K562 (cell line): Measurements from ENCODE around the gene TLE7. TPM values are rescaled to one million over a fixed set of nuclear protein-coding genes. Genes with fewer than 3 reads are reported as not detected.

ENCODE experiments used
- ATAC-seq: fragments of 200-7000 bp; cut with Tn5 transposase; 3 replicates; pipeline ENCODE4 v1.9.1; 2020; ENCODE audit warnings: moderate library complexity
- BruUV-seq: library from RNA; stranded (reverse); fragments of 400-500 nt; replicated peaks from 2 replicates; lab custom pipeline; 2021; lab: Mats Ljungman, UMichigan
- CTCF ChIA-PET: fragments of 300-600 bp; formaldehyde crosslinking; extraction: SDS; loops from one replicate; lab custom pipeline; 2021; ENCODE audit warnings: low intra/inter-chr PET ratio; lab: Yijun Ruan, JAX
- POLR2A ChIA-PET: fragments of 300-600, 350-650 bp; sonication (Branson Sonifier 250); formaldehyde crosslinking; extraction: SDS; loops from one replicate; lab custom pipeline; 2021; ENCODE audit warnings: antibody characterized with exemption, inconsistent platforms; lab: Yijun Ruan, JAX
- DNase-seq, 4 experiments: peaks; one replicate each; pipeline versions ENCODE4 v3.0.0 to v3.0.0-alpha.2; 2011 to 2018; ENCODE audit warnings: low spot score in 3 of 4, mixed read lengths in 3 of 4; ENCODE audit errors: extremely low read depth in 1 of 4
- FAIRE-seq: peaks from 2 replicates; lab custom pipeline; 2011; peaks lifted over from hg19 to GRCh38; lab: Jason Lieb, UNC
- H2AFZ ChIP-seq: 2 replicates; pipeline ENCODE4 v1.6.0; 2011; ENCODE audit warnings: low read depth, low read length, control low read depth, inconsistent platforms
- H3K27ac ChIP-seq: fragments of 200-600 bp; 3 replicates; pipeline ENCODE4 v1.8.0; 2011; ENCODE audit warnings: low read depth, mild to moderate bottlenecking, control low read depth, inconsistent platforms, low read length, moderate library complexity, mixed read lengths; ENCODE audit errors: extremely low read depth
- H3K27me3 ChIP-seq, 2 experiments: fragments of 300-600 bp in 1 of 2; 2 replicates in 1 of 2; 3 replicates in 1 of 2; pipeline versions ENCODE4 v1.6.0 to v1.8.0; 2011; ENCODE audit warnings: inconsistent platforms in 2 of 2, low read length in 2 of 2, mild to moderate bottlenecking in 1 of 2, mixed read lengths in 1 of 2, moderate library complexity in 1 of 2; ENCODE audit not compliant: control insufficient read depth in 2 of 2, insufficient read depth in 2 of 2
- H3K36me3 ChIP-seq: fragments of 300-600 bp; 3 replicates; pipeline ENCODE4 v1.8.0; 2011; ENCODE audit warnings: mild to moderate bottlenecking, low read length, inconsistent platforms; ENCODE audit not compliant: control insufficient read depth, insufficient read depth
- H3K4me1 ChIP-seq, 2 experiments: fragments of 200-600 bp in 1 of 2; replicated peaks in 1 of 2; 2 replicates in 1 of 2; 3 replicates in 1 of 2; pipeline versions ENCODE4 v1.5.1 to v1.8.0; 2011; ENCODE audit warnings: inconsistent platforms in 2 of 2, low read length in 2 of 2, mild to moderate bottlenecking in 1 of 2, mixed read lengths in 1 of 2, moderate library complexity in 1 of 2; ENCODE audit not compliant: control insufficient read depth in 2 of 2, insufficient read depth in 2 of 2
- H3K4me2 ChIP-seq: 2 replicates; pipeline ENCODE4 v1.6.1; 2011; ENCODE audit warnings: low read length, control low read depth, inconsistent platforms, mixed read lengths; ENCODE audit not compliant: insufficient read depth
- H3K4me3 ChIP-seq: fragments of 200-600 bp; sonication (generic), shearing (Covaris generic); 2 replicates; pipeline ENCODE4 v1.5.1; 2016; ENCODE audit warnings: control low read depth, inconsistent platforms
- H3K79me2 ChIP-seq: fragments of 200-600 bp; 3 replicates; pipeline ENCODE4 v1.8.0; 2011; ENCODE audit warnings: low read length, inconsistent platforms; ENCODE audit not compliant: control insufficient read depth, insufficient read depth
- H3K9ac ChIP-seq, 2 experiments: 2 replicates each; pipeline versions ENCODE4 v1.6.0 to v1.6.1; 2011; ENCODE audit warnings: low read depth in 2 of 2, low read length in 2 of 2, control low read depth in 1 of 2, inconsistent platforms in 1 of 2, mild to moderate bottlenecking in 1 of 2, mixed read lengths in 1 of 2; ENCODE audit not compliant: insufficient read depth in 1 of 2
- H3K9me1 ChIP-seq: one replicate; pipeline ENCODE4 v1.6.0; 2011; ENCODE audit warnings: inconsistent platforms, mild to moderate bottlenecking, low read length, moderate library complexity; ENCODE audit not compliant: control insufficient read depth, insufficient read depth
- H3K9me3 ChIP-seq: replicated peaks from 2 replicates; pipeline ENCODE4 v1.5.1; 2011; ENCODE audit warnings: low read depth, low read length, inconsistent platforms; ENCODE audit not compliant: control insufficient read depth, insufficient read depth
- H4K20me1 ChIP-seq: replicated peaks from 2 replicates; pipeline ENCODE4 v1.6.1; 2011; ENCODE audit warnings: low read length, inconsistent platforms, mixed read lengths; ENCODE audit not compliant: control insufficient read depth, insufficient read depth
- CXXC5 ChIP-seq: fragments of 250-450 bp; sonication (Bioruptor Pico); IDR thresholded peaks from 2 replicates; pipeline ENCODE4 v1.8.0; 2022; ENCODE audit warnings: inconsistent platforms, mild to moderate bottlenecking, moderate library complexity
- ZNF140 ChIP-seq: fragments of 250-450 bp; sonication (Bioruptor Pico); IDR thresholded peaks from 2 replicates; pipeline ENCODE4 v1.8.0; 2021; ENCODE audit warnings: moderate library complexity, mild to moderate bottlenecking, inconsistent platforms
- ZNF224 ChIP-seq: sonication (generic); formaldehyde crosslinking; IDR thresholded peaks from 2 replicates; pipeline ENCODE4 v1.8.0; 2022; ENCODE audit warnings: mild to moderate bottlenecking, missing genetic modification reagents
- WGBS: fragments of 100-300 bp; shearing (Covaris generic); methylation state at CpG from one replicate; pipeline ENCODE4 v1.1.6; 2016; ENCODE audit warnings: low coverage, mixed read lengths; ENCODE audit not compliant: insufficient coverage; ENCODE audit errors: missing lambda C conversion rate; 5-methylcytosine and 5-hydroxymethylcytosine counted together
- in situ Hi-C: fragments of 300-500 bp; cut with MboI; formaldehyde crosslinking; loops from 4 replicates; pipeline ENCODE4 v1.15.0; 2018; ENCODE audit warnings: inconsistent platforms, mixed read lengths
- intact Hi-C: fragments of 100-400 bp; cut with micrococcal nuclease; formaldehyde crosslinking; loops from 2 replicates; pipeline ENCODE4 v1.14.2; 2022
- polyA plus RNA-seq, 8 experiments: library from polyadenylated mRNA; depleted of rRNA in 4 of 8; stranded (reverse) in 5 of 8; unstranded in 3 of 8; fragments of >200 nt; fragmentation: Nextera tagmentation in 2 of 8; fragmentation: Illumina TruSeq in 1 of 8; extraction: Ambion mirVana in 2 of 8; extraction: Trizol in 1 of 8; gene quantifications; 2 replicates each; pipeline versions ENCODE4 v1.2.1 to v1.2.3, GENCODE V29; 2011 to 2014; ENCODE audit warnings: inconsistent platforms in 1 of 8, missing spikeins in 1 of 8
- total RNA-seq, 7 experiments: library from RNA; depleted of rRNA in 6 of 7; stranded (reverse); fragments of >200 nt in 6 of 7; fragmentation: Illumina TruSeq in 2 of 7; extraction: Trizol in 2 of 7; gene quantifications; 2 replicates each; pipeline versions ENCODE4 v1.2.1 to v1.2.3, GENCODE V29; 2011 to 2021; ENCODE audit warnings: low replicate concordance in 1 of 7
- TF ChIP-seq, protein P1 (sequence below): fragments of 450-650 bp; IDR thresholded peaks from 2 replicates; pipeline ENCODE4 v1.6.1; 2016; ENCODE audit warnings: antibody characterized with exemption

TLE7 gene
- total and polyA plus RNA-seq, 9 of the 15 experiments (the other 6 are each of a cell fraction or from before 2014, with no cell fraction given) = not detected

- in situ Hi-C loops = no loop called here
- DNase-seq = no peak
- intact Hi-C loops = no loop called here
- no peak overlapping the region for H3K27ac ChIP-seq
- H3K4me2 ChIP-seq = no peak overlapping the region
- peaks cover 7% of the 10 kb centered on the region; the same call in 1 of the 2 replicates for H4K20me1 ChIP-seq
- no peaks in the 10 kb centered on the region for H3K36me3 ChIP-seq
- TF ChIP-seq, protein P1, sequence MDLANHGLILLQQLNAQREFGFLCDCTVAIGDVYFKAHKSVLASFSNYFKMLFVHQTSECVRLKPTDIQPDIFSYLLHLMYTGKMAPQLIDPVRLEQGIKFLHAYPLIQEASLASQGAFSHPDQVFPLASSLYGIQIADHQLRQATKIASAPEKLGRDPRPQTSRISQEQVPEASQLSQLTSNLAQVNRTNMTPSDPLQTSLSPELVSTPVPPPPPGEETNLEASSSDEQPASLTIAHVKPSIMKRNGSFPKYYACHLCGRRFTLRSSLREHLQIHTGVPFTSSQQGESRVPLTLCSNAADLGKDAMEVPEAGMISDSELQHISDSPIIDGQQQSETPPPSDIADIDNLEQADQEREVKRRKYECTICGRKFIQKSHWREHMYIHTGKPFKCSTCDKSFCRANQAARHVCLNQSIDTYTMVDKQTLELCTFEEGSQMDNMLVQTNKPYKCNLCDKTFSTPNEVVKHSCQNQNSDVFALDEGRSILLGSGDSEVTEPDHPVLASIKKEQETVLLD = no peak
- TF ChIP-seq CXXC5 (CRISPR knock-in tag) = no peak
- TF ChIP-seq ZNF224 = no peak
- TF ChIP-seq ZNF140 (CRISPR knock-in tag) = no peak
- H3K4me1 ChIP-seq = no peaks in the 10 kb centered on the region
- no peak overlapping the region for H2AFZ ChIP-seq
- FAIRE-seq = no peak
- WGBS = 2% methylated on average over 6 of the region's 6 CpGs
- no peaks in the 10 kb centered on the region for H3K9me1 ChIP-seq
- H3K79me2 ChIP-seq = no peaks in the 10 kb centered on the region
- CTCF ChIA-PET = no interaction called here
- H3K9me3 ChIP-seq = no peaks in the 10 kb centered on the region
- no peak overlapping the region for H3K9ac ChIP-seq
- no peak for ATAC-seq
- no peak overlapping the region for H3K4me3 ChIP-seq
- no TSS peak for BruUV-seq
- POLR2A ChIA-PET = no interaction called here
- peaks cover 8 to 37% of the 10 kb centered on the region in 2 experiments; a peak in 4 of 5 replicates for H3K27me3 ChIP-seq
These were observed 61.0 kb downstream of the TLE7 start for GRCh38 chr16:71380831-71381230.

Other genes with a start within 250 kb of the TLE7 start
Only the 7 nearest of the 8 such genes appear.
- 14.7 and 15.6 TPM in 2 replicates for gene CMTR2, start 152.7 kb downstream of the TLE7 start, total RNA-seq (2014; rRNA removed)
- gene CMTR2, start 152.7 kb downstream of the TLE7 start, total RNA-seq (2014; rRNA removed; fragmentation: Illumina TruSeq; extraction: Trizol) = 18.2 and 20.2 TPM in 2 replicates
- 18.1 and 20.2 TPM in 2 replicates for gene CMTR2, start 152.7 kb downstream of the TLE7 start, total RNA-seq (2015; rRNA removed; fragmentation: Illumina TruSeq; extraction: Trizol)
- gene CMTR2, start 152.7 kb downstream of the TLE7 start, total RNA-seq (2021) = 11.2 and 12.9 TPM in 2 replicates
- 18.0 and 24.8 TPM in 2 replicates for gene CMTR2, start 152.7 kb downstream of the TLE7 start, polyA plus RNA-seq (2011; rRNA removed)
- gene CMTR2, start 152.7 kb downstream of the TLE7 start, polyA plus RNA-seq (2014; fragmentation: Illumina TruSeq; extraction: Trizol) = 12.7 and 13.4 TPM in 2 replicates
- gene CMTR2, start 152.7 kb downstream of the TLE7 start, polyA plus RNA-seq (2014; fragmentation: Nextera tagmentation; extraction: Ambion mirVana) = 1 to 10 TPM; 4.6 to 6.7 TPM
- gene CMTR2, start 152.7 kb downstream of the TLE7 start, polyA plus RNA-seq (2014; rRNA removed) = 10.1 and 11.3 TPM in 2 replicates
- gene CALB2, start 83.3 kb downstream of the TLE7 start, total RNA-seq (2014; rRNA removed) = not detected in 2 replicates
- gene CALB2, start 83.3 kb downstream of the TLE7 start, total RNA-seq (2014; rRNA removed; fragmentation: Illumina TruSeq; extraction: Trizol) = not detected in 2 replicates
- not detected in 2 replicates for gene CALB2, start 83.3 kb downstream of the TLE7 start, total RNA-seq (2015; rRNA removed; fragmentation: Illumina TruSeq; extraction: Trizol)
- gene CALB2, start 83.3 kb downstream of the TLE7 start, total RNA-seq (2021) = 0.20 TPM in 1 of 2 replicates, not detected in the other
- gene CALB2, start 83.3 kb downstream of the TLE7 start, polyA plus RNA-seq (2011; rRNA removed) = not detected in 2 replicates
- gene CALB2, start 83.3 kb downstream of the TLE7 start, polyA plus RNA-seq (2014; fragmentation: Illumina TruSeq; extraction: Trizol) = not detected in 2 replicates
- not detected for gene CALB2, start 83.3 kb downstream of the TLE7 start, polyA plus RNA-seq (2014; fragmentation: Nextera tagmentation; extraction: Ambion mirVana)
- gene CALB2, start 83.3 kb downstream of the TLE7 start, polyA plus RNA-seq (2014; rRNA removed) = not detected in 2 replicates
- gene ZNF23, start 20.2 kb upstream of the TLE7 start, total RNA-seq (2014; rRNA removed) = 7.0 and 7.4 TPM in 2 replicates
- 13.4 and 14.6 TPM in 2 replicates for gene ZNF23, start 20.2 kb upstream of the TLE7 start, total RNA-seq (2014; rRNA removed; fragmentation: Illumina TruSeq; extraction: Trizol)
- gene ZNF23, start 20.2 kb upstream of the TLE7 start, total RNA-seq (2015; rRNA removed; fragmentation: Illumina TruSeq; extraction: Trizol) = 11.2 and 11.9 TPM in 2 replicates
- 8.6 and 8.7 TPM in 2 replicates for gene ZNF23, start 20.2 kb upstream of the TLE7 start, total RNA-seq (2021)
- gene ZNF23, start 20.2 kb upstream of the TLE7 start, polyA plus RNA-seq (2011; rRNA removed) = 12.0 and 12.1 TPM in 2 replicates
- gene ZNF23, start 20.2 kb upstream of the TLE7 start, polyA plus RNA-seq (2014; fragmentation: Illumina TruSeq; extraction: Trizol) = 12.3 and 12.5 TPM in 2 replicates
- 1 to 10 TPM; 4.7 to 7.2 TPM for gene ZNF23, start 20.2 kb upstream of the TLE7 start, polyA plus RNA-seq (2014; fragmentation: Nextera tagmentation; extraction: Ambion mirVana)
- gene ZNF23, start 20.2 kb upstream of the TLE7 start, polyA plus RNA-seq (2014; rRNA removed) = 10.9 and 13.2 TPM in 2 replicates
- gene ZNF19, start 47.3 kb upstream of the TLE7 start, total RNA-seq (2014; rRNA removed) = 1.1 and 1.8 TPM in 2 replicates
- gene ZNF19, start 47.3 kb upstream of the TLE7 start, total RNA-seq (2014; rRNA removed; fragmentation: Illumina TruSeq; extraction: Trizol) = 2.6 and 3.2 TPM in 2 replicates
- 1.5 and 2.3 TPM in 2 replicates for gene ZNF19, start 47.3 kb upstream of the TLE7 start, total RNA-seq (2015; rRNA removed; fragmentation: Illumina TruSeq; extraction: Trizol)
- gene ZNF19, start 47.3 kb upstream of the TLE7 start, total RNA-seq (2021) = 1.6 and 2.0 TPM in 2 replicates
- 1.3 and 1.7 TPM in 2 replicates for gene ZNF19, start 47.3 kb upstream of the TLE7 start, polyA plus RNA-seq (2011; rRNA removed)
- 1.2 and 2.4 TPM in 2 replicates for gene ZNF19, start 47.3 kb upstream of the TLE7 start, polyA plus RNA-seq (2014; fragmentation: Illumina TruSeq; extraction: Trizol)
- gene ZNF19, start 47.3 kb upstream of the TLE7 start, polyA plus RNA-seq (2014; fragmentation: Nextera tagmentation; extraction: Ambion mirVana) = 1 to 10 TPM; 1.8 to 2.8 TPM
- gene ZNF19, start 47.3 kb upstream of the TLE7 start, polyA plus RNA-seq (2014; rRNA removed) = 0.58 and 1.2 TPM in 2 replicates
- not detected in 2 replicates for gene CHST4, start 84.4 kb upstream of the TLE7 start, total RNA-seq (2014; rRNA removed)
- not detected in 2 replicates for gene CHST4, start 84.4 kb upstream of the TLE7 start, total RNA-seq (2014; rRNA removed; fragmentation: Illumina TruSeq; extraction: Trizol)
- not detected in 2 replicates for gene CHST4, start 84.4 kb upstream of the TLE7 start, total RNA-seq (2015; rRNA removed; fragmentation: Illumina TruSeq; extraction: Trizol)
- 0.07 and 0.09 TPM in 2 replicates for gene CHST4, start 84.4 kb upstream of the TLE7 start, total RNA-seq (2021)
- gene CHST4, start 84.4 kb upstream of the TLE7 start, polyA plus RNA-seq (2011; rRNA removed) = not detected in 2 replicates
- gene CHST4, start 84.4 kb upstream of the TLE7 start, polyA plus RNA-seq (2014; fragmentation: Illumina TruSeq; extraction: Trizol) = not detected in 2 replicates
- not detected for gene CHST4, start 84.4 kb upstream of the TLE7 start, polyA plus RNA-seq (2014; fragmentation: Nextera tagmentation; extraction: Ambion mirVana)
- not detected in 2 replicates for gene CHST4, start 84.4 kb upstream of the TLE7 start, polyA plus RNA-seq (2014; rRNA removed)
- not detected in 2 replicates for gene TAT, start 135.0 kb upstream of the TLE7 start, total RNA-seq (2014; rRNA removed)
- gene TAT, start 135.0 kb upstream of the TLE7 start, total RNA-seq (2014; rRNA removed; fragmentation: Illumina TruSeq; extraction: Trizol) = not detected in 2 replicates
- not detected in 2 replicates for gene TAT, start 135.0 kb upstream of the TLE7 start, total RNA-seq (2015; rRNA removed; fragmentation: Illumina TruSeq; extraction: Trizol)
- 0.24 and 0.63 TPM in 2 replicates for gene TAT, start 135.0 kb upstream of the TLE7 start, total RNA-seq (2021)
- gene TAT, start 135.0 kb upstream of the TLE7 start, polyA plus RNA-seq (2011; rRNA removed) = not detected in 2 replicates
- gene TAT, start 135.0 kb upstream of the TLE7 start, polyA plus RNA-seq (2014; fragmentation: Illumina TruSeq; extraction: Trizol) = not detected in 2 replicates
- under 1 TPM; 0.04 TPM for gene TAT, start 135.0 kb upstream of the TLE7 start, polyA plus RNA-seq (2014; fragmentation: Nextera tagmentation; extraction: Ambion mirVana)
- not detected in 2 replicates for gene TAT, start 135.0 kb upstream of the TLE7 start, polyA plus RNA-seq (2014; rRNA removed)
- gene MARVELD3, start 184.1 kb upstream of the TLE7 start, total RNA-seq (2014; rRNA removed) = not detected in 2 replicates
- not detected in 2 replicates for gene MARVELD3, start 184.1 kb upstream of the TLE7 start, total RNA-seq (2014; rRNA removed; fragmentation: Illumina TruSeq; extraction: Trizol)
- not detected in 2 replicates for gene MARVELD3, start 184.1 kb upstream of the TLE7 start, total RNA-seq (2015; rRNA removed; fragmentation: Illumina TruSeq; extraction: Trizol)
- gene MARVELD3, start 184.1 kb upstream of the TLE7 start, total RNA-seq (2021) = not detected in 2 replicates
- gene MARVELD3, start 184.1 kb upstream of the TLE7 start, polyA plus RNA-seq (2011; rRNA removed) = 0.07 and 0.08 TPM in 2 replicates
- gene MARVELD3, start 184.1 kb upstream of the TLE7 start, polyA plus RNA-seq (2014; fragmentation: Illumina TruSeq; extraction: Trizol) = not detected in 2 replicates
- under 1 TPM in 1 of 2 experiments, not detected in 1; 0.07 TPM for gene MARVELD3, start 184.1 kb upstream of the TLE7 start, polyA plus RNA-seq (2014; fragmentation: Nextera tagmentation; extraction: Ambion mirVana)
- 0.03 TPM in 1 of 2 replicates, not detected in the other for gene MARVELD3, start 184.1 kb upstream of the TLE7 start, polyA plus RNA-seq (2014; rRNA removed)